Upper lobe of right lung (tissue), 1 donor: Measurements from ENCODE around the gene DOC2A. TPM values are rescaled to one million over a fixed set of nuclear protein-coding genes. Genes with fewer than 3 reads are reported as not detected.

Source experiments
- ATAC-seq: fragments of 200-7000 bp; cut with Tn5 transposase; one replicate; pipeline ENCODE4 v1.9.1; 2020; ENCODE audit warnings: mild to moderate bottlenecking, moderate library complexity
- DNase-seq: peaks from one replicate; pipeline ENCODE4 v3.0.0-alpha.2; 2020
- H3K27ac ChIP-seq: fragments of 200-600 bp; one replicate; pipeline ENCODE4 v1.8.0; 2022
- H3K27me3 ChIP-seq: fragments of 200-600 bp; one replicate; pipeline ENCODE4 v1.8.0; 2022; ENCODE audit warnings: mild to moderate bottlenecking
- H3K36me3 ChIP-seq: fragments of 200-600 bp; one replicate; pipeline ENCODE4 v1.8.0; 2022
- H3K4me1 ChIP-seq: fragments of 200-600 bp; one replicate; pipeline ENCODE4 v1.8.0; 2022
- H3K4me3 ChIP-seq: fragments of 200-600 bp; one replicate; pipeline ENCODE4 v1.8.0; 2022; ENCODE audit warnings: mild to moderate bottlenecking
- H3K9me3 ChIP-seq: fragments of 200-600 bp; one replicate; pipeline ENCODE4 v1.8.0; 2022
- CTCF ChIP-seq: fragments of 200-600 bp; IDR thresholded peaks from one replicate; pipeline ENCODE4 v1.8.0; 2022; ENCODE audit warnings: antibody characterized with exemption
- intact Hi-C: fragments of 100-400 bp; cut with DNase I; formaldehyde crosslinking; loops from one replicate; pipeline ENCODE4 v1.11.0; 2022
- total RNA-seq: library from RNA; stranded (reverse); fragmentation: NEBNext Ultra II Directional; extraction: Animal tissue kit (Norgen Biotek cat#: 25700); gene quantifications from one replicate; pipeline ENCODE4 v1.2.1, GENCODE V29; 2021
- donor health status: DM: no; HTN: yes; CAD: no; lungs with severe emphysema.

The DOC2A gene
- total RNA-seq, 1 donor from 2014 or later = 2.6 TPM

- TF ChIP-seq CTCF = no peak
- DNase-seq (no peak), ATAC-seq (no peak)
- intact Hi-C loops = no loop called here
- Histone ChIP-seq H3K4me3 (no peak overlapping the region), H3K27me3 (no peaks in the 10 kb centered on the region), H3K4me1 (peaks cover 9% of the 10 kb centered on the region), H3K9me3 (no peaks in the 10 kb centered on the region), H3K27ac (no peak overlapping the region), H3K36me3 (peaks cover 90% of the 10 kb centered on the region)
Measured at GRCh38 chr16:29986231-29986630, 24.6 kb downstream of the DOC2A start.

GRCh38 chr16:29985271-29985811 is 25.5 kb downstream of the DOC2A start:
- Histone ChIP-seq H3K4me3 (no peak overlapping the region), H3K9me3 (no peaks in the 10 kb centered on the region), H3K27me3 (no peaks in the 10 kb centered on the region), H3K4me1 (peaks cover 9% of the 10 kb centered on the region), H3K27ac (no peak overlapping the region), H3K36me3 (peaks cover 90% of the 10 kb centered on the region)
- DNase-seq (no peak), ATAC-seq (no peak)
- no peak for TF ChIP-seq CTCF
- intact Hi-C loops = no loop called here

GRCh38 chr16:29984764-29985147 is 26.1 kb downstream of the DOC2A start:
- peaks cover 91% of the 10 kb centered on the region for H3K36me3 ChIP-seq
- DNase-seq (no peak), ATAC-seq (no peak)
- no peaks in the 10 kb centered on the region for H3K9me3 ChIP-seq
- TF ChIP-seq CTCF = no peak
- H3K27me3 ChIP-seq = no peaks in the 10 kb centered on the region
- H3K4me3 ChIP-seq = no peak overlapping the region
- H3K4me1 ChIP-seq = peaks cover 9% of the 10 kb centered on the region
- intact Hi-C loops = no loop called here
- H3K27ac ChIP-seq = no peak overlapping the region

- no peak for TF ChIP-seq CTCF
- Histone ChIP-seq H3K27ac (peak overlapping the region; percentile 43), H3K36me3 (peaks cover 92% of the 10 kb centered on the region), H3K4me1 (peaks cover 9% of the 10 kb centered on the region), H3K9me3 (no peaks in the 10 kb centered on the region), H3K4me3 (no peak overlapping the region), H3K27me3 (no peaks in the 10 kb centered on the region)
- intact Hi-C loops = no loop called here
- DNase-seq = no peak
- peak; percentile 70 for ATAC-seq
Measured at GRCh38 chr16:29984137-29984763, 26.6 kb downstream of the DOC2A start.

GRCh38 chr16:29983420-29984136 is 27.2 kb downstream of the DOC2A start:
- intact Hi-C loops = no loop called here
- H3K27ac ChIP-seq = peak overlapping the region; percentile 43
- peaks cover 13% of the 10 kb centered on the region for H3K4me1 ChIP-seq
- ATAC-seq = peak; percentile 4
- no peaks in the 10 kb centered on the region for H3K27me3 ChIP-seq
- H3K4me3 ChIP-seq = no peak overlapping the region
- no peak for TF ChIP-seq CTCF
- H3K36me3 ChIP-seq = peaks cover 98% of the 10 kb centered on the region
- no peaks in the 10 kb centered on the region for H3K9me3 ChIP-seq
- no peak for DNase-seq
